Astrocyte (in vitro differentiated cells and primary cell): ENCODE results near the gene TMED10. TPM values are rescaled to one million over a fixed set of nuclear protein-coding genes. Genes with fewer than 3 reads are reported as not detected.

Experiments
- DNase-seq: peaks from one replicate; pipeline ENCODE4 v3.0.0-alpha.2; 2010; ENCODE audit warnings: low read depth
- FAIRE-seq: peaks from 2 replicates; lab custom pipeline; 2011; peaks lifted over from hg19 to GRCh38; lab: Jason Lieb, UNC
- H2AFZ ChIP-seq: 2 replicates; pipeline ENCODE4 v1.6.0; 2012; ENCODE audit warnings: low read depth, low read length, inconsistent platforms
- H3K27ac ChIP-seq: 2 replicates; pipeline ENCODE4 v1.5.1; 2011; ENCODE audit warnings: low read depth, low read length, inconsistent platforms
- H3K27me3 ChIP-seq: 2 replicates; pipeline ENCODE4 v1.6.0; 2011; ENCODE audit warnings: low read length, inconsistent platforms; ENCODE audit not compliant: insufficient read depth
- H3K36me3 ChIP-seq: 2 replicates; pipeline ENCODE4 v1.5.1; 2011; ENCODE audit warnings: low read length, inconsistent platforms; ENCODE audit not compliant: insufficient read depth
- H3K4me1 ChIP-seq: 2 replicates; pipeline ENCODE4 v1.5.1; 2011; ENCODE audit warnings: low read length, inconsistent platforms; ENCODE audit not compliant: insufficient read depth
- H3K4me2 ChIP-seq: 2 replicates; pipeline ENCODE4 v1.6.0; 2012; ENCODE audit warnings: low read length, inconsistent platforms
- H3K4me3 ChIP-seq: 2 replicates; pipeline ENCODE4 v1.5.1; 2011; ENCODE audit warnings: low read depth, mild to moderate bottlenecking, low read length, inconsistent platforms; ENCODE audit not compliant: insufficient read depth
- H3K79me2 ChIP-seq: 2 replicates; pipeline ENCODE4 v1.6.0; 2012; ENCODE audit warnings: mild to moderate bottlenecking, low read length, inconsistent platforms; ENCODE audit not compliant: insufficient read depth
- H3K9ac ChIP-seq: 2 replicates; pipeline ENCODE4 v1.6.0; 2012; ENCODE audit warnings: mild to moderate bottlenecking, low read length, inconsistent platforms
- H3K9me3 ChIP-seq: 2 replicates; pipeline ENCODE4 v1.5.1; 2012; ENCODE audit warnings: low read depth, mild to moderate bottlenecking, low read length, inconsistent platforms; ENCODE audit not compliant: insufficient read depth
- H4K20me1 ChIP-seq: 2 replicates; pipeline ENCODE4 v1.6.0; 2012; ENCODE audit warnings: low read length, inconsistent platforms; ENCODE audit not compliant: insufficient read depth
- H3K27ac Mint-ChIP-seq: one replicate; pipeline ENCODE4 v1.8.0; 2021; ENCODE audit warnings: mild to moderate bottlenecking, mixed read lengths; ENCODE audit not compliant: unreplicated experiment
- H3K27me3 Mint-ChIP-seq: one replicate; pipeline ENCODE4 v1.8.0; 2021; ENCODE audit warnings: low read depth, mixed read lengths; ENCODE audit not compliant: unreplicated experiment
- H3K36me3 Mint-ChIP-seq: one replicate; pipeline ENCODE4 v1.8.0; 2021; ENCODE audit warnings: low read depth, mixed read lengths; ENCODE audit not compliant: unreplicated experiment
- H3K4me1 Mint-ChIP-seq: one replicate; pipeline ENCODE4 v1.8.0; 2021; ENCODE audit warnings: low read depth, mixed read lengths; ENCODE audit not compliant: unreplicated experiment
- H3K4me3 Mint-ChIP-seq: one replicate; pipeline ENCODE4 v1.8.0; 2021; ENCODE audit warnings: mild to moderate bottlenecking, moderate library complexity, mixed read lengths; ENCODE audit not compliant: unreplicated experiment
- H3K9me3 Mint-ChIP-seq: one replicate; pipeline ENCODE4 v1.8.0; 2021; ENCODE audit warnings: mild to moderate bottlenecking, mixed read lengths; ENCODE audit not compliant: unreplicated experiment
- EZH2 ChIP-seq: IDR thresholded peaks from 2 replicates; pipeline ENCODE4 v1.6.1; 2012; ENCODE audit warnings: mild to moderate bottlenecking, low read length, inconsistent platforms; ENCODE audit not compliant: insufficient read depth
- total RNA-seq: library from RNA; stranded (reverse); gene quantifications from 2 replicates; pipeline ENCODE4 v1.2.1, GENCODE V29; 2021
- TF ChIP-seq, protein P1 (sequence below): IDR thresholded peaks from 2 replicates; pipeline ENCODE4 v1.5.1; 2011; ENCODE audit warnings: low read depth, mild to moderate bottlenecking, inconsistent platforms, low read length, moderate library complexity; ENCODE audit not compliant: insufficient read depth

The TMED10 gene
- total RNA-seq, 1 donor from 2014 or later = 331 TPM

DNA sequence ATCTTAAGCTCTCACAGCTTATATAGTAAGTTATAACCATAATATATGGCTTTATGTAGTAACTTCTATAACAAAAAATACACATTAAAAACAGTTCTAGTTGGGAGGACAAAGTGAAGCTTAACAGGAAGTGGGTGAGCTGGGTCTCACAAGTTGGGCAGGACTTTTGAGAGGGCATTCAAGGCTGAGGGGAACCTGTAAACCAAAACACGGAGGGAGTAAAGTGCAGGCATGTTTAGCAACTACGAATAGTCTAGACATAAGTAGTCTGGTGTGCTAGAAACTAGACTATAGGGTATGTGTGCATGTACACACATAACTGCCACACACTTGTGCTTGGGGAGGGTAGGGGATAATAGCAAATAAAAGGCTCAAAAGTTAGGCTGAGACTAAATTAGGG, 35.4 kb downstream of the TMED10 start:
- Histone ChIP-seq H3K4me3 (no peak overlapping the region), H3K27me3 (no peaks in the 10 kb centered on the region), H4K20me1 (peaks cover 51% of the 10 kb centered on the region), H3K9me3 (no peaks in the 10 kb centered on the region), H2AFZ (no peak overlapping the region), H3K27ac (no peak overlapping the region), H3K9ac (no peak overlapping the region), H3K4me1 (no peaks in the 10 kb centered on the region), H3K79me2 (peaks cover 83% of the 10 kb centered on the region), H3K4me2 (no peak overlapping the region), H3K36me3 (peaks cover 5% of the 10 kb centered on the region)
- no peak for DNase-seq
- no peak overlapping the region for H3K4me3 Mint-ChIP-seq
- TF ChIP-seq, protein P1, sequence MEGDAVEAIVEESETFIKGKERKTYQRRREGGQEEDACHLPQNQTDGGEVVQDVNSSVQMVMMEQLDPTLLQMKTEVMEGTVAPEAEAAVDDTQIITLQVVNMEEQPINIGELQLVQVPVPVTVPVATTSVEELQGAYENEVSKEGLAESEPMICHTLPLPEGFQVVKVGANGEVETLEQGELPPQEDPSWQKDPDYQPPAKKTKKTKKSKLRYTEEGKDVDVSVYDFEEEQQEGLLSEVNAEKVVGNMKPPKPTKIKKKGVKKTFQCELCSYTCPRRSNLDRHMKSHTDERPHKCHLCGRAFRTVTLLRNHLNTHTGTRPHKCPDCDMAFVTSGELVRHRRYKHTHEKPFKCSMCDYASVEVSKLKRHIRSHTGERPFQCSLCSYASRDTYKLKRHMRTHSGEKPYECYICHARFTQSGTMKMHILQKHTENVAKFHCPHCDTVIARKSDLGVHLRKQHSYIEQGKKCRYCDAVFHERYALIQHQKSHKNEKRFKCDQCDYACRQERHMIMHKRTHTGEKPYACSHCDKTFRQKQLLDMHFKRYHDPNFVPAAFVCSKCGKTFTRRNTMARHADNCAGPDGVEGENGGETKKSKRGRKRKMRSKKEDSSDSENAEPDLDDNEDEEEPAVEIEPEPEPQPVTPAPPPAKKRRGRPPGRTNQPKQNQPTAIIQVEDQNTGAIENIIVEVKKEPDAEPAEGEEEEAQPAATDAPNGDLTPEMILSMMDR = no peak
- TF ChIP-seq EZH2 = no peak
- FAIRE-seq = no peak
- no peaks in the 10 kb centered on the region for H3K27me3 Mint-ChIP-seq
- H3K4me1 Mint-ChIP-seq = peaks cover 17% of the 10 kb centered on the region
- peak overlapping the region; percentile 43 for H3K27ac Mint-ChIP-seq
- peaks cover 8% of the 10 kb centered on the region for H3K36me3 Mint-ChIP-seq
- H3K9me3 Mint-ChIP-seq = no peaks in the 10 kb centered on the region

DNA sequence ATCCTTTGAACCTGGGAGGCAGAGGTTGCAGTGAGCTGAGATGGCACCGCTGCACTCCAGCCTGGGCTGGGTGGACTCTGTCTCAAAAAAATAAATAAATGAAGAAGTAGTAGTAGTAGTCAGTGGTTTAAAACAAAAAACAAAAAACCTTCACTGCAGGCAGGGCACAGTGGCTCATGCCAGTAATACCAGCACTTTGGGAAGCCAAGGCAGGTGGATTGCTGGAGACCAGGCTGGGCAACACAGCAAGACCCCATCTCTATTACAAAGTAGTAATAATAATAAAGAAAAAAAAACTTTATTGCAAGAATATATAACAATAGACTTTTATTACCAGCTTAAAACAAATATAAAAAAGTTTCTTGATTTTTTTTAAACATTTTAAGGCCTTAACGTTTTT, 35.8 kb downstream of the TMED10 start:
- no peaks in the 10 kb centered on the region for H3K4me1 ChIP-seq
- H3K4me2 ChIP-seq = no peak overlapping the region
- Mint-ChIP-seq H3K27me3 (no peaks in the 10 kb centered on the region), H3K36me3 (peaks cover 9% of the 10 kb centered on the region), H3K4me3 (no peak overlapping the region), H3K9me3 (no peaks in the 10 kb centered on the region), H3K27ac (no peak overlapping the region), H3K4me1 (peaks cover 16% of the 10 kb centered on the region)
- TF ChIP-seq, protein P1 = no peak
- TF ChIP-seq EZH2 = no peak
- no peak overlapping the region for H3K27ac ChIP-seq
- H4K20me1 ChIP-seq = peaks cover 53% of the 10 kb centered on the region
- H3K36me3 ChIP-seq = peaks cover 4% of the 10 kb centered on the region
- no peak overlapping the region for H3K9ac ChIP-seq
- H3K4me3 ChIP-seq = no peak overlapping the region
- DNase-seq = no peak
- H2AFZ ChIP-seq = no peak overlapping the region
- H3K27me3 ChIP-seq = no peaks in the 10 kb centered on the region
- H3K9me3 ChIP-seq = no peaks in the 10 kb centered on the region
- no peak for FAIRE-seq
- H3K79me2 ChIP-seq = peaks cover 81% of the 10 kb centered on the region

DNA sequence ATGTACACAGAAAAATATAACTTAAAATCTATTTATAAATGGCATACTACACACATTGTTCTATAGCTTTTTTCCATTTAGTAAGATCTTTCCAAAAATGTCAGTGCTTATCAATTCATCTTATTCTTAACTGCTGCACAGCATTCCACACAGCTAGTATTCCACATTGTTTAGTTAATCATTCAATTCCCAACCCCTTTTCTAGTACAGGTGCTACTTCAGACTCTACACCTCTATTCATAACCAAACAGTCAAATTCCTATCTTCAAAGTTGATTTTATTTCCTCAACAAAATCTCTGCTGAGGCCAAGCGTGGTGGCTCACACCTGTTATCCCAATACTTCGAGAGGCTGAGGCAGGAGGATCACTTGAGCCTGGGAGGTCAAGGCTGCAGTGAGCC, 37.2 kb downstream of the TMED10 start:
- H3K9ac ChIP-seq = no peak overlapping the region
- no peak overlapping the region for H3K4me3 ChIP-seq
- H3K9me3 Mint-ChIP-seq = no peaks in the 10 kb centered on the region
- no peaks in the 10 kb centered on the region for H3K4me1 ChIP-seq
- TF ChIP-seq EZH2 = no peak
- TF ChIP-seq, protein P1 = no peak
- peaks cover 12% of the 10 kb centered on the region for H3K36me3 Mint-ChIP-seq
- H3K4me2 ChIP-seq = no peak overlapping the region
- H3K4me3 Mint-ChIP-seq = no peak overlapping the region
- H3K27me3 Mint-ChIP-seq = no peaks in the 10 kb centered on the region
- H3K27ac ChIP-seq = no peak overlapping the region
- no peak overlapping the region for H3K27ac Mint-ChIP-seq
- no peaks in the 10 kb centered on the region for H3K27me3 ChIP-seq
- DNase-seq (no peak), FAIRE-seq (no peak)
- peaks cover 70% of the 10 kb centered on the region for H3K79me2 ChIP-seq
- H3K36me3 ChIP-seq = peaks cover 10% of the 10 kb centered on the region
- H3K9me3 ChIP-seq = no peaks in the 10 kb centered on the region
- peaks cover 42% of the 10 kb centered on the region for H4K20me1 ChIP-seq
- H2AFZ ChIP-seq = no peak overlapping the region
- H3K4me1 Mint-ChIP-seq = peaks cover 7% of the 10 kb centered on the region
